ENCODE measurements around the gene ASPM.

Gene ASPM

DNA sequence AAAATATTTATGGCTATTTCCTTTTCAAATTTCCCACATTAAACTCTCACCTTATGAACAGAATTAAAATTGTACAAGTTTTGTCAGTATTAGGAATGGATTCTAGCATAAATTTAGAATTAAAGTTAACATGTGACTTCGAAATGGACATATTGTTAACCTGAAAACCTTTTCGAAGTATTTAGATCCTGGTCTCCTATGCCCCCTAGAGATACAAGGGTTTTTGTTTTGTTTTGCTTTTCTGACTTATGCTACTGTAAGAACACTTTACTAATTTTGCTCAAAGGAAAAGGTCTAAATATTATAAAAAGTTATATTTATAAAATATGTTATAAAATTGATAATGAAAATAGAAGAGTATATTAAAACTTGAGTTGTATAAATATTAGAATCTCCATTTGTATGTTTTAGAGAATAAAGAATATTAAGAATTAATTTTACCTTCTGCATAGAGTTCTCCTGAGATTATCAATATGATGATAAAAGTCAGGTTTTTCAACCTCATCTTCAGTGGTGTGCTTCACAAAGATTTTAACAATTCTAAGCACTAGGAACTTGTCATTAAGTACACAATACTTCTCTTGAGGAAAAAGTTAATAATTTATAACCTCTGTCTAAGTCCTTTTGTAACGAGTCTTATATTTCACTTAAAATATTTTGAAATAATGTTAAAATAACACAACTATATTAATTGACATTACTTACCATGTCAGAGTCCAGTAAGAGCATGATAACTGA is 79.6 kb downstream of the ASPM start, which contains the start of gene F13B:
Gene F13B (minus strand): TSS at position 542 of the 738 bp plus-strand sequence. CDS start 37 bp downstream, at position 505.
- no peak within 1 kb of the TSS for H3K4me3 ChIP-seq (ENCODE audit: low read depth, low read length)
- no peak for TF ChIP-seq CTCF (IDR thresholded peaks at IDR 0.05; ENCODE audit: borderline replicate concordance, insufficient read depth, low read depth, low read length)

DNA sequence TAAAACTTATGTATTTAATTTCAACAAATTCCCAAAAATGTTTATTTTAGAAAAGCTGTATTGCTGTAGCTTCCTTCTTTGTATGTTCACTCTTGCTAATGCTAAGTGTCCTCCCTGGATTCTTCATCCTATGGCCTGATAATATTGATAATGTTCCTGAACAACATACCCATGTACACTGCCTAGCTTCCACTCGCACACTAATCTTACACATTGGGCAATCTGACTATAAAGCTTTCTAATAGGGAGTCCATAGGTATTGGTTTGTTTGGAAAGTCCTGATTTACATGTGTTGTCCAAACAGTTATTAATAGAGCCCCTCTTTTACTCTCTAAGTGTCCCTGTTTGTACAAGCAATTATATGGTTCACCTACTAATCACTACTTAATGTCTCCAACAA is 80.2 kb downstream of the ASPM start:
- no peak for TF ChIP-seq CTCF (IDR thresholded peaks at IDR 0.05; ENCODE audit: borderline replicate concordance, insufficient read depth, low read depth, low read length)
- no peak overlapping the region for H3K4me3 ChIP-seq (ENCODE audit: low read depth, low read length)

- H3K4me3 ChIP-seq (ENCODE audit: low read depth, low read length), result no peak overlapping the region
- no peak for TF ChIP-seq CTCF (IDR thresholded peaks at IDR 0.05; ENCODE audit: borderline replicate concordance, insufficient read depth, low read depth, low read length)
These were observed 80.9 kb downstream of the ASPM start for GRCh38 chr1:197065559-197065958.

- TF ChIP-seq CTCF (IDR thresholded peaks at IDR 0.05; ENCODE audit: borderline replicate concordance, insufficient read depth, low read depth, low read length), result no peak
These were observed 83.3 kb downstream of the ASPM start for GRCh38 chr1:197063212-197063611.

GRCh38 chr1:197062692-197063091 is 83.8 kb downstream of the ASPM start:
- no peak overlapping the region for H3K4me3 ChIP-seq (ENCODE audit: low read depth, low read length)
- no peak for TF ChIP-seq CTCF (IDR thresholded peaks at IDR 0.05; ENCODE audit: borderline replicate concordance, insufficient read depth, low read depth, low read length)

More at GRCh38 chr1:197063212-197063611, 83.3 kb downstream of the ASPM start:
- no peak overlapping the region for H3K4me3 ChIP-seq (ENCODE audit: low read depth, low read length)

DNA sequence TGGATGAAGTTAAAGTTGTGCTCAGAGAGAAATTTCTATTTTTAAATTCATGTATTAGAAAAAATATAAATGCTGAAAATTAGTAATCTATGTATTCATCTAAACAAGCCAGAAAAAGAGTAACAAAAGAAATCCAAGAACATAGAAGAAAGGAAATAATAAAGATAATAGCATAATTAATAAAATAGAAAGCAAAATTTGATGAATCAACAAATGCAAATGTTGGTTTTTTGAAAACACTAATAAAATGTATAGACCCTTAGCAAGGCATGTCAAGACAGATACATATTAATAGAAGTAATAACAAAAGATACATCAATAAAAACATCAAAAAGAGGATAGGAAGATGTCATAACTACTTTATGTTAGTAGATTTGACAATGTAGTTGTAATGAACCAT is 97.4 kb downstream of the ASPM start:
- no peak for TF ChIP-seq CTCF (IDR thresholded peaks at IDR 0.05; ENCODE audit: borderline replicate concordance, insufficient read depth, low read depth, low read length)
- H3K4me3 ChIP-seq (ENCODE audit: low read depth, low read length), result no peak overlapping the region

- no peak overlapping the region for H3K4me3 ChIP-seq (ENCODE audit: low read depth, low read length)
- TF ChIP-seq CTCF (IDR thresholded peaks at IDR 0.05; ENCODE audit: borderline replicate concordance, insufficient read depth, low read depth, low read length), result no peak
These were observed 103.7 kb downstream of the ASPM start for GRCh38 chr1:197042676-197043341.

All from GM12875 (cell line).